Fibroblast of pulmonary artery (primary cell): ENCODE results near the gene TAF5L.

Experiments
- DNase-seq: peaks from one replicate; pipeline ENCODE4 v3.0.0-alpha.2; 2010; ENCODE audit warnings: low read depth
- H3K4me3 ChIP-seq: replicated peaks from 2 replicates; pipeline ENCODE4 v1.5.1; 2011; ENCODE audit warnings: low read depth, mild to moderate bottlenecking, control low read depth, low read length, moderate library complexity
- CTCF ChIP-seq: IDR thresholded peaks from 2 replicates; pipeline ENCODE4 v1.5.1; 2011; ENCODE audit warnings: mild to moderate bottlenecking, control low read depth, low read length, inconsistent platforms; ENCODE audit errors: missing control alignments

TAF5L gene

GRCh38 chr1:229557200-229557850 is 68.6 kb downstream of the TAF5L start:
- peak; percentile 38 for DNase-seq
- TF ChIP-seq CTCF, result no peak
- H3K4me3 ChIP-seq, result peak overlapping the region; percentile 73

GRCh38 chr1:229554886-229555621 is 70.9 kb downstream of the TAF5L start:
- TF ChIP-seq CTCF, result no peak
- peak; percentile 8 for DNase-seq
- no peak overlapping the region for H3K4me3 ChIP-seq

- no peak for TF ChIP-seq CTCF
- no peak for DNase-seq
Measured at GRCh38 chr1:229553621-229554130, 72.2 kb downstream of the TAF5L start.

GRCh38 chr1:229552732-229553131 is 73.2 kb downstream of the TAF5L start:
- no peak for DNase-seq
- no peak overlapping the region for H3K4me3 ChIP-seq
- TF ChIP-seq CTCF, result no peak

More at GRCh38 chr1:229553621-229554130, 72.2 kb downstream of the TAF5L start:
- H3K4me3 ChIP-seq, result no peak overlapping the region

GRCh38 chr1:229550812-229551567 is 74.9 kb downstream of the TAF5L start:
- TF ChIP-seq CTCF, result no peak
- DNase-seq, result no peak
- no peak overlapping the region for H3K4me3 ChIP-seq

- DNase-seq, result no peak
- no peak overlapping the region for H3K4me3 ChIP-seq
- no peak for TF ChIP-seq CTCF
Measured at GRCh38 chr1:229547542-229547941, 78.4 kb downstream of the TAF5L start.
